ENCODE data around the gene MCC. TPM values are rescaled to one million over a fixed set of nuclear protein-coding genes. Genes with fewer than 3 reads are reported as not detected.

The MCC gene
- total and polyA plus RNA-seq, 4 donors = 1.6 to 38.6 (median 11.2) TPM

DNA sequence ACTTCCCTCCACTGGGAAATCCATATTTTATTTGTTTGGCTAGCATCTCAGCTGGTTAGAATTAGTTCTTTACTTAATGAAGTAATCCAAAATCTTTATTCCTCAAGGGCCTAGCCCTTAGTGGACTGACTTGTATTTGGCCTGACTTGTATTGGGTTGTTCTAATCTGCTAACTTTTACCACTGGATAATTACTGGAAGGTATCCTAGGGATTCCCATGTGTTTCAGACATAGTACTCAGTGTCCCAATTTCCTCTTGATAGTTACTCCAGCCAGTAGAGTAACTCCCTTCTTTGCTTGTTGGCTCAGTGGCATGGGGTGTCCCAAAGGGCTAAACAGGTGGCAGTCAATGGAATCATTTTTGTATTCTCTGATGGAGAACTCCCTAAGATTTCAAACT is 355.7 kb downstream of the MCC start:
- ATAC-seq (ENCODE audit: insufficient read depth, low FRiP score) (no peak), DNase-seq (no peak)
- no peaks in the 10 kb centered on the region for H3K27me3 ChIP-seq (ENCODE audit: control insufficient read depth in 3 of 3, insufficient read depth in 3 of 3, low read length in 2 of 3)
- peaks cover 0 to 9% (median 0%) of the 10 kb centered on the region in 5 donors for H3K4me1 ChIP-seq (ENCODE audit: control insufficient read depth in 5 of 5, insufficient read depth in 5 of 5, low read length in 5 of 5)
- no peak overlapping the region for H3K4me3 ChIP-seq
- H3K27ac ChIP-seq (ENCODE audit: low read depth in 1 of 2, low read length in 1 of 2) = no peak overlapping the region
- no peak for TF ChIP-seq CTCF (IDR thresholded peaks at IDR 0.05; ENCODE audit: control extremely low read depth, extremely low read depth)
- no peak overlapping the region for H3K9ac ChIP-seq (ENCODE audit: insufficient read depth in 1 of 2, low read length in 2 of 2)
- H3K9me3 ChIP-seq (ENCODE audit: control insufficient read depth in 4 of 4, insufficient read depth in 3 of 4, low read length in 3 of 4) = no peaks in the 10 kb centered on the region
- no peaks in the 10 kb centered on the region for H3K36me3 ChIP-seq (ENCODE audit: control insufficient read depth in 4 of 4, insufficient read depth in 4 of 4, low read length in 4 of 4)

GRCh38 chr5:113128641-113129330 is 359.5 kb downstream of the MCC start:
- no peak for ATAC-seq (ENCODE audit: insufficient read depth, low FRiP score)
- no peak for DNase-seq
- no peak for TF ChIP-seq CTCF (IDR thresholded peaks at IDR 0.05; ENCODE audit: control extremely low read depth, extremely low read depth)
- no peaks in the 10 kb centered on the region for H3K36me3 ChIP-seq (ENCODE audit: control insufficient read depth in 4 of 4, insufficient read depth in 4 of 4, low read length in 4 of 4)
- H3K9ac ChIP-seq (ENCODE audit: insufficient read depth in 1 of 2, low read length in 2 of 2) = no peak overlapping the region
- peaks cover 0 to 20% (median 2%) of the 10 kb centered on the region in 5 donors for H3K4me1 ChIP-seq (ENCODE audit: control insufficient read depth in 5 of 5, insufficient read depth in 5 of 5, low read length in 5 of 5)
- no peaks in the 10 kb centered on the region for H3K9me3 ChIP-seq (ENCODE audit: control insufficient read depth in 4 of 4, insufficient read depth in 3 of 4, low read length in 3 of 4)
- no peaks in the 10 kb centered on the region for H3K27me3 ChIP-seq (ENCODE audit: control insufficient read depth in 3 of 3, insufficient read depth in 3 of 3, low read length in 2 of 3)
- WGBS, 2 donors = 46 to 49% methylated on average over 2 of the region's 2 CpGs
- no peak overlapping the region for H3K4me3 ChIP-seq
- no peak overlapping the region for H3K27ac ChIP-seq (ENCODE audit: low read depth in 1 of 2, low read length in 1 of 2)

DNA sequence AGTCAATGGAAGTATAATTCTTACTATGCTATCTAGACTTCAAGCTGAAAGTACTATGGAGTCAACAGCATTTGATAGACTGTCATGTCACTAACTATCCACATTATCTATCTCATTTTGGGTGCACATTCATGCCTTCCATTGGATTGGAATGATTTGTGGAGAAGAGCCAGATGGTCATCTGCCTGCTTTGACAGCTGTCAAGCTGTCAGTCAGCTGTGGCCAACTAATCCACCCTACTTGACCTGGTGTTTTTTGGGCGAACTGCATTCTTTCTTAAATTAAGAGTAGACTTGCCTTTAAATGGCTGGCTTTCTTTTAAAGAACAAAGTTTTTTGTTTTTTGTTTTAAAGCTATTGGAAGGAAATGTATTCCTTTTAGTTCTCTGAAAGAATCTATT is 360.2 kb downstream of the MCC start:
- ATAC-seq (ENCODE audit: insufficient read depth, low FRiP score) = no peak
- no peak for DNase-seq
- Histone ChIP-seq H3K4me3 (no peak overlapping the region), H3K9me3 (ENCODE audit: control insufficient read depth in 4 of 4, insufficient read depth in 3 of 4, low read length in 3 of 4) (no peaks in the 10 kb centered on the region), H3K36me3 (ENCODE audit: control insufficient read depth in 4 of 4, insufficient read depth in 4 of 4, low read length in 4 of 4) (no peaks in the 10 kb centered on the region), H3K27ac (ENCODE audit: low read depth in 1 of 2, low read length in 1 of 2) (no peak overlapping the region), H3K27me3 (ENCODE audit: control insufficient read depth in 3 of 3, insufficient read depth in 3 of 3, low read length in 2 of 3) (no peaks in the 10 kb centered on the region), H3K9ac (ENCODE audit: insufficient read depth in 1 of 2, low read length in 2 of 2) (no peak overlapping the region), H3K4me1 (ENCODE audit: control insufficient read depth in 5 of 5, insufficient read depth in 5 of 5, low read length in 5 of 5) (peaks cover 0 to 24% (median 2%) of the 10 kb centered on the region in 5 donors)
- no peak for TF ChIP-seq CTCF (IDR thresholded peaks at IDR 0.05; ENCODE audit: control extremely low read depth, extremely low read depth)
- 96 to 97% methylated on average over 1 of the region's 1 CpG for WGBS, 2 donors

DNA sequence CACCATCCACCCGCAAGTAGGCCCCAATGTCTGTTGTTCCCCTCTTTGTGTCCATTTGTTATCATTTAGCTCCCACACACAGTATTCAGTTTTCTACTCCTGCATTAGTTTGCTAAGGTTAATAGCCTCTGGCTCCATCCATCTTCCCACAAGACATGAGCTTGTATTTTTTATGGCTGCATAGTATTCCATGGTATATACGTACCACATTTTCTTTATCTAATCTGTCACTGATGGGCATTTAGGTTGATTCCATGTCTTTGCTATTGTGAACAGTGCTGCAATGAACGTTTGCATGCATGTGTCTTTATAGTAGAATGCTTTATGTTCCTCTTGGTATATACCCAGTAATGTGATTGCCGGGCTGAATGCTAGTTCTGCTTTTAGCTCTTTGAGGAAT is 361.2 kb downstream of the MCC start:
- Histone ChIP-seq H3K9ac (ENCODE audit: insufficient read depth in 1 of 2, low read length in 2 of 2) (no peak overlapping the region), H3K4me3 (no peak overlapping the region), H3K27me3 (ENCODE audit: control insufficient read depth in 3 of 3, insufficient read depth in 3 of 3, low read length in 2 of 3) (no peaks in the 10 kb centered on the region), H3K36me3 (ENCODE audit: control insufficient read depth in 4 of 4, insufficient read depth in 4 of 4, low read length in 4 of 4) (peaks cover 0 to 4% (median 0%) of the 10 kb centered on the region in 4 donors), H3K27ac (ENCODE audit: low read depth in 1 of 2, low read length in 1 of 2) (no peak overlapping the region), H3K9me3 (ENCODE audit: control insufficient read depth in 4 of 4, insufficient read depth in 3 of 4, low read length in 3 of 4) (no peaks in the 10 kb centered on the region), H3K4me1 (ENCODE audit: control insufficient read depth in 5 of 5, insufficient read depth in 5 of 5, low read length in 5 of 5) (peaks cover 0 to 27% (median 2%) of the 10 kb centered on the region in 5 donors)
- no peak for ATAC-seq (ENCODE audit: insufficient read depth, low FRiP score)
- 69 to 71% methylated on average over 4 of the region's 4 CpGs for WGBS, 2 donors
- DNase-seq = no peak
- no peak for TF ChIP-seq CTCF (IDR thresholded peaks at IDR 0.05; ENCODE audit: control extremely low read depth, extremely low read depth)
